Measurements from ENCODE around the gene IRF2. TPM values are rescaled to one million over a fixed set of nuclear protein-coding genes. Genes with fewer than 3 reads are reported as not detected.
A peak's percentile ranks its signal among the peaks of the same experiment; 100 is the strongest.
"Not testable (repeated sequence)": the region's sequence is repeated elsewhere in the genome, so short reads cannot be mapped to it uniquely, and the experiment has no call there.

Gene IRF2
- polyA plus RNA-seq, 4 donors, result 23.3 to 38.6 (median 32.7) TPM

- Histone ChIP-seq H3K27ac (ENCODE audit: low read depth in 1 of 3, low read length in 2 of 3) (peak overlapping the region in 1 of 3 donors; percentile 91), H3K36me3 (ENCODE audit: control insufficient read depth in 3 of 3, insufficient read depth in 2 of 3, low read depth in 1 of 3, low read length in 3 of 3) (no peaks in the 10 kb centered on the region), H3K4me3 (ENCODE audit: low read depth in 1 of 3, low read length in 3 of 3) (no peak overlapping the region), H3K27me3 (ENCODE audit: control insufficient read depth in 3 of 3, insufficient read depth in 3 of 3, low read length in 3 of 3) (no peaks in the 10 kb centered on the region), H3K4me1 (ENCODE audit: control insufficient read depth in 3 of 3, insufficient read depth in 2 of 3, low read depth in 1 of 3, low read length in 2 of 3) (peaks cover 6 to 51% (median 18%) of the 10 kb centered on the region in 3 donors), H3K9me3 (ENCODE audit: control insufficient read depth in 2 of 2, insufficient read depth in 1 of 2, low read depth in 1 of 2, low read length in 1 of 2) (no peaks in the 10 kb centered on the region)
- no peak for FAIRE-seq
- WGBS, 3 donors, result 58 to 79% (median 70%) methylated on average over 4 of the region's 4 CpGs
- no peak for DNase-seq
Observed at GRCh38 chr4:184344435-184344834, 129.9 kb downstream of the IRF2 start.

DNA sequence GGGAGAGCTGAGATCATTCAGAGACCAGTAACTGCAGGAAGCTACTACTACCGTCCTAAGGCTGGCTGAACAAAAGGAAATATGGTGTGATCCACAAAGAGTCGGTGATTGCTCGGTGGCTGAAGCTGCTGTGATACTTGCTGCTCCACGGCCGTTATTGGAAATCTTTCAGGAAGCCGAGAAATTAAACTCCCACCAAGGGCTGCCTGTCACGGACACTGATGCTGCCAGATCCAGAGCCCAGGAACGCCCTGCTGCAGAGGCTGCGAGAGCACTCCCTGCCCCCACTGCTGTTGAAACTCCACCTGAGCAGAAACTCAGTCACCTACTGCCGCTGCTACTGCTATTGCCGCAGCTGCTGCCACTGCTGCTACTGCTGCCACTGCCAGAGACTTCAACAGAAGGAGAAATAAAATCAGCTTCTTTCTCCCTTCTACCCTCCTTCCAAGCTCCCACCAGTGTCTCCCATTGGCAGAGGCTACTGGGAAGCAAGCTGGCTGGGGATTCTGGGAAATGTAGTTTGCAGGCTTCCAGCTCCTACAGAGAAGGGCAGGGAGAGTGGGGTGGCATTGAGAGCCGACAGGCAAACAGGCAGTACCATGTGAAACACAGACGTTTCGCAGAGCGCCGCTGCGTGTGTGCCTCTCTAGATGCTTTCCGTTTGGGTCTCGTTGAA lies 130.7 kb downstream of the IRF2 start:
- WGBS, 3 donors, result 3 to 7% (median 6%) methylated on average over 19 of the region's 19 CpGs
- Histone ChIP-seq H3K4me3 (ENCODE audit: low read depth in 1 of 3, low read length in 3 of 3) (peak overlapping the region; percentile 37 to 58 (median 56)), H3K36me3 (ENCODE audit: control insufficient read depth in 3 of 3, insufficient read depth in 2 of 3, low read depth in 1 of 3, low read length in 3 of 3) (no peaks in the 10 kb centered on the region), H3K27me3 (ENCODE audit: control insufficient read depth in 3 of 3, insufficient read depth in 3 of 3, low read length in 3 of 3) (no peaks in the 10 kb centered on the region), H3K4me1 (ENCODE audit: control insufficient read depth in 3 of 3, insufficient read depth in 2 of 3, low read depth in 1 of 3, low read length in 2 of 3) (peaks cover 4 to 45% (median 15%) of the 10 kb centered on the region in 3 donors), H3K9me3 (ENCODE audit: control insufficient read depth in 2 of 2, insufficient read depth in 1 of 2, low read depth in 1 of 2, low read length in 1 of 2) (no peaks in the 10 kb centered on the region), H3K27ac (ENCODE audit: low read depth in 1 of 3, low read length in 2 of 3) (peak overlapping the region; percentile 82 to 91 (median 84))
- FAIRE-seq (no peak), DNase-seq (peak; percentile 91 to 92)

GRCh38 chr4:184342857-184343237 lies 131.5 kb downstream of the IRF2 start:
- H3K9me3 ChIP-seq (ENCODE audit: control insufficient read depth in 2 of 2, insufficient read depth in 1 of 2, low read depth in 1 of 2, low read length in 1 of 2); H3K36me3 ChIP-seq (ENCODE audit: control insufficient read depth in 3 of 3, insufficient read depth in 2 of 3, low read depth in 1 of 3, low read length in 3 of 3); FAIRE-seq; DNase-seq; H3K27me3 ChIP-seq (ENCODE audit: control insufficient read depth in 3 of 3, insufficient read depth in 3 of 3, low read length in 3 of 3); H3K4me3 ChIP-seq (ENCODE audit: low read depth in 1 of 3, low read length in 3 of 3): not testable (repeated sequence)
- WGBS, 3 donors, result 27 to 81% (median 41%) methylated on average over 1 of the region's 1 CpG
- Histone ChIP-seq H3K4me1 (ENCODE audit: control insufficient read depth in 3 of 3, insufficient read depth in 2 of 3, low read depth in 1 of 3, low read length in 2 of 3) (peaks cover 4 to 40% (median 12%) of the 10 kb centered on the region in 3 donors), H3K27ac (ENCODE audit: low read depth in 1 of 3, low read length in 2 of 3) (peak overlapping the region; percentile 82 to 91 (median 84))

DNA sequence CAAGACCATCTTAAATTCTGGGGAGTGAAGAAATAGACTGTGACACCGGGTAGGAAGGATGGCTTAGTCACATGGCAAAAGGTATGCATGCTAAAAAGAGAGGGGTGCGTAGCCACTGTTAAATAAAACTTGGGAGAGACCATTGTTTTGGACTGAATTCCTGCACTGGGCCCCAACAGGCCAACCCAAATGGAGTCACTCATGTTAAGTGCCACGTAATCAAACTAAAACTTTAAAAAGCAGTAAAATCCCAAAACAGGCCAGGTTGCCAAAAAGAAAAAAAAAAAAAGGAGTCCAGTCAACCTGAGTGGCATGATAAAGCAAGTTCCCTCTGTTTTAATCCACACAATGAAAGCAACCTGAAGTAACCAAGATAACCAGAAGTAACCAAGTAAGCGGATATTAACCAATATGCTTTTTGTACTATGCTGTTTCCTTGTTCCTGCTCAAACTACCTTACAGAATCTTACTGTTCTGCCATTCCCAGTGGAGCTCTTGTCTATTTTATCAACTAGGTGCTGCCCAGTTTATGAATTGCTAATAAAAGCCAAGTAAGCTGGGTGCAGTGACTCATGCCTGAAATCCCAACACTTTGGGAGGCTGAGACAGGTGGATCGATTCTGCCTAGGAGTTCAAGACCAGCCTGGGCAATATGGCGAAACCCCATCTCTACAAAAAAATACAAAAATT lies 132.0 kb downstream of the IRF2 start:
- DNase-seq (peak in 1 of 2 donors; percentile 93), FAIRE-seq (no peak)
- H3K27ac ChIP-seq (ENCODE audit: low read depth in 1 of 3, low read length in 2 of 3), result peak overlapping the region in 2 of 3 donors; percentile 52 to 86
- no peak overlapping the region for H3K4me3 ChIP-seq (ENCODE audit: low read depth in 1 of 3, low read length in 3 of 3)
- H3K4me1 ChIP-seq (ENCODE audit: control insufficient read depth in 3 of 3, insufficient read depth in 2 of 3, low read depth in 1 of 3, low read length in 2 of 3), result peaks cover 4 to 34% (median 7%) of the 10 kb centered on the region in 3 donors
- H3K27me3 ChIP-seq (ENCODE audit: control insufficient read depth in 3 of 3, insufficient read depth in 3 of 3, low read length in 3 of 3), result no peaks in the 10 kb centered on the region
- H3K36me3 ChIP-seq (ENCODE audit: control insufficient read depth in 3 of 3, insufficient read depth in 2 of 3, low read depth in 1 of 3, low read length in 3 of 3), result no peaks in the 10 kb centered on the region
- WGBS, 3 donors, result 68 to 81% (median 74%) methylated on average over 6 of the region's 6 CpGs
- H3K9me3 ChIP-seq (ENCODE audit: control insufficient read depth in 2 of 2, insufficient read depth in 1 of 2, low read depth in 1 of 2, low read length in 1 of 2), result peaks cover 0 to 4% of the 10 kb centered on the region in 2 donors

GRCh38 chr4:184339398-184340193 lies 134.8 kb downstream of the IRF2 start:
- not testable (repeated sequence) for FAIRE-seq; H3K27ac ChIP-seq (ENCODE audit: low read depth in 1 of 3, low read length in 2 of 3)
- DNase-seq, result peak in 1 of 2 donors; percentile 57

DNA sequence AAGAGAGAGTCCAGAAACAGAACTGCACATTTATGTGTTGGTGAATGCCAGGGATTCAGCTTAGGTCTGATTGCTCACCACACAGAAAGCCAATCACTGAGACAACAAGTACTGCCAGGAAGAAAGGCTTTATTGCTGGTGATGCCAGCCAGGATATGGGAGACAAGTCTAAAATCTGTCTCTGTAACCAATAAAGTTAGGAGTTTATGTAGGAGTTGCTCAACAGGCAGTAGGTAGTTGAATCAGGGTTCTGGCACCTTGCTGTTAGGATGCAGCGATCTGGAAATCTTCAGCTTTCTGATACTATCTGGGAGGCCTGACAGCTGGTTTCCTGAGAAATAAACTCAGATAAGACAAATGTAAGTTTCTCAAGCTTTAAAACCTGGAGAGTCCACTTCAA lies 136.4 kb downstream of the IRF2 start:
- no peaks in the 10 kb centered on the region for H3K27me3 ChIP-seq (ENCODE audit: control insufficient read depth in 3 of 3, insufficient read depth in 3 of 3, low read length in 3 of 3)
- DNase-seq (no peak), FAIRE-seq (no peak)
- WGBS, 3 donors, result 0 to 55% (median 46%) methylated on average over 1 of the region's 1 CpG
- H3K27ac ChIP-seq (ENCODE audit: low read depth in 1 of 3, low read length in 2 of 3), result no peak overlapping the region
- peaks cover 0 to 4% (median under 1%) of the 10 kb centered on the region in 3 donors for H3K4me1 ChIP-seq (ENCODE audit: control insufficient read depth in 3 of 3, insufficient read depth in 2 of 3, low read depth in 1 of 3, low read length in 2 of 3)
- no peak overlapping the region for H3K4me3 ChIP-seq (ENCODE audit: low read depth in 1 of 3, low read length in 3 of 3)
- H3K36me3 ChIP-seq (ENCODE audit: control insufficient read depth in 3 of 3, insufficient read depth in 2 of 3, low read depth in 1 of 3, low read length in 3 of 3), result no peaks in the 10 kb centered on the region
- H3K9me3 ChIP-seq (ENCODE audit: control insufficient read depth in 2 of 2, insufficient read depth in 1 of 2, low read depth in 1 of 2, low read length in 1 of 2), result peaks cover 0 to 4% of the 10 kb centered on the region in 2 donors

More at GRCh38 chr4:184339398-184340193, 134.8 kb downstream of the IRF2 start:
- not testable (repeated sequence) for H3K4me1 ChIP-seq (ENCODE audit: control insufficient read depth in 3 of 3, insufficient read depth in 2 of 3, low read depth in 1 of 3, low read length in 2 of 3); H3K9me3 ChIP-seq (ENCODE audit: control insufficient read depth in 2 of 2, insufficient read depth in 1 of 2, low read depth in 1 of 2, low read length in 1 of 2); H3K4me3 ChIP-seq (ENCODE audit: low read depth in 1 of 3, low read length in 3 of 3); H3K36me3 ChIP-seq (ENCODE audit: control insufficient read depth in 3 of 3, insufficient read depth in 2 of 3, low read depth in 1 of 3, low read length in 3 of 3); H3K27me3 ChIP-seq (ENCODE audit: control insufficient read depth in 3 of 3, insufficient read depth in 3 of 3, low read length in 3 of 3)
- WGBS, 3 donors, result 94 to 98% (median 95%) methylated on average over 5 of the region's 5 CpGs

Other genes with a start within 250 kb of the IRF2 start
- gene CASP3, start 174.9 kb upstream of the IRF2 start, polyA plus RNA-seq, result 10 to 100 TPM; 37.2 to 66.6 (median 57.8) TPM
- gene PRIMPOL, start 175.2 kb upstream of the IRF2 start, polyA plus RNA-seq, result 10 to 100 TPM; 11.8 to 27.7 (median 18.7) TPM

Measured in small intestine (tissue), 7 donors.